GM21786 (cell line): ENCODE measurements around the gene THOC1.

Source experiments
- ATAC-seq: cut with Tn5 transposase; IDR thresholded peaks from one replicate; pipeline ENCODE4 v1.9.1; 2021; ENCODE audit not compliant: unreplicated experiment

Gene THOC1

DNA sequence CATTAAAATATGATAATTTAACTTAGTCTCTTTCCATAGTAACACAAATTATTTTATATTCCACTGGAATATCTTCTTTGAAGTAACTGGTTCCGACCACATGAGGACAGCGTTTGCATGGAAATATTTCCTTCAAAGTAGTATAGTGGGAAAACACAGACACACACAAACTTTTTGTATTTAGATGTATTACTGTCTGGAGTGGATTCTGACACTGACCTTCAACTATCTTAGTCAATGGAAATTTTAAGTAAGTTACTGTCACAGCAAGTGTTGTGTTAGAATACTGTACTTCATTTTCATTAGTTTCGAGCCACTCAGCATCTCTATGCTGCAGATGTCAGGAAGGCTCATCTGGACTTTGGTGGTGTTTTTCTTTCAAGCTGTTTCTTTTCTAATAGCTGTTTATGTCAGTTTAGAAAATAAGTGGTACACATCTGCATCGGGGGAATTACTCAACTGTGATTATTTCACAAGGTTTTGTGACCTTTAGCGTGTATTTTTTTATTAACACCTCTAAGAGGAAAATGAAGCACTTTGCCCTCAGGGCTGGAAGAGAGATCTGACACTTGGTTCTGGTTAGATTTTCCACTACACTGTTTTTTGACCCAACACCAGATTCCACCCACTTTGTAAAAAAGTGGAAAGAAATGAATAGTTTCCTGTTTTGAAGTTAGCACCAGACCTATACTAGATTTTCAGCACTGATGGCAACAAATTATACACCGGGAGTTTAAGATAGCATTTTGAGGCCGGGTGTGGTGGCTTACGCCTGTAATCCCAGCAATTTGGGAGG is 18.9 kb upstream of the THOC1 start:
- ATAC-seq: no peak

DNA sequence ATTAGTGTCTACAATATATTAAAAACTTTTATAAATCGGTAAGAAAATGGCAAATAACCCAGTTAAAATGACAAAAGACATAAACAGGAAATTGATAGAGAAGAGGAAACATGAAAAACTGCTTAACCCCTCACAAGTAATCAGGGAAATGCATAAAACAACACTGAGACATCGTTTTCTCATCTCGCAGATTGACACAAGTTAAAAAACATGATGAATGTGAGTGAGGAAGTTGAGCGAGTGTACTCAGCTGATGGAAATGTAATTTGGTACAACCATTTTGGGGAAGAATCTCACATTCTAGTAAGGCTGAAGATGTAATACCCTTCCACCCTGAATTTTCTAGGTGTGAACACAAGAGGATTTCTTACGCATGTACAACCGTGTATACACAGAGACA is 18.0 kb upstream of the THOC1 start:
- ATAC-seq: no peak

DNA sequence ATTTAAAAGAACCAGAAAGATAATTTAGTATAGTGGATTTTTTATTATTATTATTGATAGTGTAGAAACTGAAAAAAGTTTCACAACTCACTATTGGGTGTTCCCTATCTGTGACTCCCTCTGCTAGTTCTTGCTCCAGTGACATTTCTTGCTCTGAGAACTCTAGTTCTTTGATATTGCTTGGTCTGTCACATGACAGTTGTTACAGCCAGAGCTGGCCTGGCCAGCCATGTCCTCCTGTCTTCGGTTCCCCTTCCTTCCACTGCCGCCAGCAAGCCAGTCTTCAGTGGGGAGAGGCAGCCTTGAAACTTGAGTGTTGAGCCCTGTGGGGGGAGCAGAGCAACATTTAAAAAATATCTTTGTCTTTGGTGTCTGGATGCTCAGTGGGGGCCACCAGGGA is 7.6 kb upstream of the THOC1 start:
- ATAC-seq: no peak

DNA sequence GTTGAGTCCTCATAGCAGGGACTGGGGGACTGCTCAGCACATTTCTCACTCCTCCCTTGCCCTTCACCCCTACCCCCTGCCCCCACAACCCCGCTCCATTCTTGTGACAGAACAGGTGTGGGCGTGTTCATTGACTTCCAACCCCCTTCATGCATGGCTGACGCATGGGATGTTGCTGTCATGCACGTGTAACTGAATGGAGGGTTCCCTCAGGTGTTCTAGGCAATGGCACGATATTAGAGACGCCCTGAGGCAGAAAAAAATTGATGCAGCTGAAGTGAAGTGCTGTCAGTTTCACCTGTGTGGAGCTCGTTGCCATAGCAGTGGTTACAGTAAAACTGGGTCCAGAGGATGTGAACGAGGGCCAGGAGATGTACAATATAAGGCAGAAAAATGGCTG is 6.5 kb upstream of the THOC1 start:
- no peak for ATAC-seq

DNA sequence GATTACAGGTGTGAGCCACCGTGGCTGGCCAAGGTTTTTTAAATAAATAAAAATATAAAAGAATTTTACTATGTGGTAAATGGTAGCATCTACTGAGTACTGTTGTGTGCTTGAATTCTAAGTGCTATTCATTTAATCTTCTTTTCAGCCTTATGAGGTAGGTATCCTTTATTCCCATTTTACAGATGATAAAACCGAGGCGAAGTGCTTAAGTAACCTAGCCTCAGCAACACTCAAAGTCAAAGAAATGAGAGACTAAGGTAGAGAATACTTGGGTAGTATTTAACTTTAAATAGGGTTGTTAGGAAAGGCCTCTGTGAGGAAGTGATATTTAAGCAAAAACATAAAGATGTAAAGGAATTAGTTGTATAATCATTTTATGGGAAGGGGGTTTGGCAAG is 5.7 kb upstream of the THOC1 start:
- no peak for ATAC-seq

DNA sequence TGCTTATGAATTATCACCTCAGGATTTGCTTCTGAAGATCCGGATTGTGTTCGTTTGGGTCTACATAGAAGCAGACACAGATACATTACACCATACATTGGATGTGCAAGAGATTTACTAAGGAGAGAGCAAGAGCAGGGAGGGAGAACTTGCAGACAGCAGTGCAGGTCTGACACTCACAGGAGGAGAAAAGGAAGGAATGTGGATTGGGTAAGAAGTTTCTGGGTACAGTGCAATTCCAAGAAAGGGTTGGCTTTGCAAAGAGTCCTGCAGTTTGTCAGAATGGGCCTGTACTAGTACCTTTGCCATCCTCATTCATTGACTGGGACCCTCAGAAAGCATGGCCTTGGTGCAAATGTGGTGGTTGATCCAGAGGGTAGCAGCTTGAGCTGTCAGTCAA is 4.8 kb upstream of the THOC1 start:
- ATAC-seq: no peak

DNA sequence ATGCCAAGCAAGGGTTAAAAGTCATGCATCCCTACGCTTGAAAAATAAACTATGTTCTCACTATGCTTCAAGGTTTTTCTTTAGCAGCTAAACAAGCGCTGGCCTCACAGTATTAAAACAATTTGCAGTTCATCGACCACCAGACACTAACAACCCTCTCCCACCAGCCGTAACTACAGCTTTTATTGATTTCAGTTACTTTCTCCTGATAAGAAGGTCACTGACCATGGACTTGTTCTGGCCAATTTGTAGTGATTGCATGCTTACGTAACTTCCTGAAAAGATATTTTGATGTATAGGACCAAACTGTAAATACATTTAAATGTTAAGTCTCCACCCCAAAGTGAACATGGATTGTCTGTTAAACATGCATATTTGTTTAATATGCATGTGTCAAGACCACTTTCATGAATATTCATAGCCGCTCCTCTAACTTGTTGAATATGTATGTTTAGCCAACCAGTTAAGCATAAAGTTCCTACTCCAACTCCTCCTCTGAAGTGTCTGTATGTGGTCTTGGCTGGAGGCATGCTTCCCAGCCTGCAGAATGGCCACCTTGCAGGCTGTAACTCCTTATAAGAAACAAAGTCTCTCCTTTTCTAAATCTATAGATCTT is 1.7 kb upstream of the THOC1 start:
- ATAC-seq: no peak

DNA sequence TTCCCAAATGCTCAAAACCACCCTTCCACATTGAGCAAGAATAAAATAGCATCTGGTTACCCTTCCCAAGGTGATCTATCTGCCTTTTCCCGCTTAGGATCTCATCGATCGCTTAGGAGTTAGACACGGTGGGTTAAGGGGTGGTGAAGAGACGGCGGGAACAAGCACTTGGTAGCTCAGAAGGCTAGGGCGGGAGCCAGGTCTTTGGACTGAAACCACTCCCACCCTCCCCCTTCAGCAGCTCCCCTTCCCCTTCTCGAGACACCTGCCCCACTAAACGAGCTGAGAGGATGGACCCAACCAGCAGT is 513 bp downstream of the THOC1 start:
- no peak for ATAC-seq

DNA sequence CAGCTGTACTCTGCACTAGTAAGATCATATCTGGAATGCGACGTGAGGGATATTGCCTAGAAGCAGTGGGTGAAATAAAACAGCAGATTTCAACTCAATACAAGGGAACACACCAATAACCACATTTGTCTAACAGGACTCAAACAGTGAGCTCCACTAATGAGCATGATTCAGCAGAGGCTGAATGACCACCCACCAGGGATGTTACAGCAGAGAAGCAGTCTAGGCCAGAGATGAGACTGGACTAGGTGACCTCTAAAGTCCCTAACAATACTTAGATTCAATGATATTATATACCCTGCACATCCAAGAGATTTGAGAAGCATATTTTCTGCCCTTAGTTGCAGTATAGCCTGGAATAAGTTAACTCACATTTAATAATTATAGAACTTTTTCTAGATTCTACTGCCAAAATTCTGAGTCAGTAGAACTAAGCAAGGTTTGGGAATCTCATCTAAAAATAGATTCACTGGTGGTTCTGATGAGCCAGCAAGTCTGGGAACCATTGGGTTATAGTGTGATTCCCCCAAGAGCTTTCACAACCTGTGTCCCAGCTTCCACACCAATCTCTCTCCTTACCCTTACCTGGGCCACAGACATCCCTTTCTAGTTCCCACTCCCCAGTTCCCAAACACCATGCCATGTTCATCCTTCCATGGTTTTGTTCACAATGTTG is 6.3 kb downstream of the THOC1 start:
- no peak for ATAC-seq

DNA sequence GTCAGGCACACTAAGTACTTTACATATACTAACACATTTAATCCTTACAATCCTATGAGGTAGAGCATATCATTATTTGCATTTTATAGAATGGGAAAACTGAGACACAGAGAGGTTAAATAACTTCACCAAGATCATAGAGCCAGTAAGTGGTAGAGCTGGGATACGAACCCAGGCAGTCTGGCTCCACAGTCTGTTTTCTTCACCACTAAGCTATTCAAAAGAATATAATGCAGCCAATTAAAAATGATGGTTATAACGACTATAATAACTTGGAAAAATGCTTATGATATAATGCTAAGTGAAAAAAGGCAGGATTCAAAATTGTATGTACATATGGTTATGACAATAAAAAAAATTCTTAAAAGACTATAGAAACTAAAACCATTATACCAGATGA is 7.3 kb downstream of the THOC1 start:
- ATAC-seq: no peak

DNA sequence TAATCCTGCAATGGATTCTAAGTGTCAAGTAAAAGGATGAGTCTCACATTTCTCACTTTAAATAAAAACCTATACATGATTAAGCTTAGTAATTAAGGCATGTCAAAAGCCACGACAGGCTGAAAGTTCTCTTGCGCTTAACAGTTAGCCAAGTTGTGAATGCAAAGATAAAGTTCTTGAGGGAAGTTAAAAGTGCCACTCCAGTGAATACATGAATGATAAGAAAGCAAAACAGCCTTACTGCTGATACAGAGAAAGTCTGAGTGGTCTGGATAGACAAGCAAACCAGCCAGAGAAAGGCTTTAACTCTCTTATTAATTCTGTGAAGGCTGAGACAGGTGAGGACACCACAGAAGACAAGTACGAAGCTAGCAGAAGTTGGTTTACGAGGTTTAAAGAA is 12.7 kb downstream of the THOC1 start:
- ATAC-seq: no peak

DNA sequence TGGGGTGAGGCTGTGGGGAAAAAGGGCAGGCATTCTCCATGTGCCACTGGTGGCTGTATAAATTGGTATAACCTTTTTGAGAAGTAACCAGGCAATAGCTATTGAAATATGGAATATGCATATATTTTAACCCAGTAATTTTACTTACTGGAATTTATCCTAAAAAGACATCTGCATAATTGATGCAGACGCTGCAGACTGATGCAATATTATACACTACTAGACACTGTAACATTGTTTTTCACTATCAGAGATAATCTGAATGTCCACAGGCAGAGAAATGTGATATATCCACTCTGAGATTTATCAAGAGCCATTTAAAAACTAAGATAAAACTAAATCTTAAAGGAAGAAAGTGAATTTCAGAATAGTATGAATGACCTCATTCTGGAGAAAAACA is 14.7 kb downstream of the THOC1 start:
- ATAC-seq: no peak

DNA sequence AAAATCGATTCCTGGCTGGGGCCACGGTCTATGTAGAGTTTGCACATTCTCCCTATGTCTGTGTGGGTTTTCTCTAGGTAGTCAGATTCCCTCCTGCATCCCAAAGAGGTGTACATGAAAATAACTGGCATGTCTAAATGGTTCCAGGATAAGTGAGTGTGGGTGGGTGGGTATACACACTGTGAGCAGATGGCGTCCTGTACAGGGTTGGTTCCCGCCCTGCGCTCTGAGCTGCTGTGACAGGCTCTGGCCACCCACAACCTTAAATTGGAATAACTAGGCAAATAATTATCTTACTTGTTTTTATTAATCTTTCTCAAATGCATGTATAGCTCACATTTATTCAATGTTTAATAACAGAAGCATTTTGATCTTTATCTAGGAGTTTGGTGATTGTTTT is 16.3 kb downstream of the THOC1 start:
- ATAC-seq: no peak

DNA sequence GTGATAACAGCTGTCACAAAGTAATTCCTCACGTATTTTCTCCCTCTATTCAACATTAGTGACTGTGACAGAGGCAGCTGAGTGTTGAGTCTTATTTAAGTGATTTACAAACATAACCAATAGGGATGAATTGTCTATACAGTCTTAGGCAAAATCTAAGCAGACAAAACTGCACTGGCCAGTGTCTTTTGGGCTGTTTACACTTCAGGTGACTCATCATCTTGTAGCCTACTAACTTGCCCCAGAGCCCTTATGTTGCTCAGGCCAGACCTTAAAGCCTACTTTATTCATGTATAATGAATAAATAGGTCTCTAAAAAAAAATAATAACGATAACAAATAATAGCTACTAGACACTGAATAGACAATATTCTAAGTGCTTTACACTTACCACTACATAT is 17.2 kb downstream of the THOC1 start:
- ATAC-seq: no peak

DNA sequence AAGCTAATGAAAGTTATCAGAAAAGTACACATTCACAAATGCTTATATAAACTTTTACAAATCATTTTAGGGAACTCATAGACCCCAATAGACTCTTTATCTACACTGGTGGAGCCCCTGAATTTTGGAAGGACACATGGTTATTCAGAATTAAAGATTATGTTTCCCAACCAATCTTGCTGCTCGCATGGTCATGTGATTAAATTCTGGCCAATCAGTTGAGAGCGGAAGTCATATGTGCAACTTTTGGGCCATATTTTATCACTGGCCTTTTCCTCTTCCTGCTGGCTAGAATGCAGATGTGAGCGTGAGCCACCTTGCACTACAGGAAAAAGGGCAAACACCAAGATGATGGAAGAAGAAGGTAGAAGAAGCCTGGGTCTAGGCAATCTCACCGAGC is 19.8 kb downstream of the THOC1 start:
- ATAC-seq: no peak

DNA sequence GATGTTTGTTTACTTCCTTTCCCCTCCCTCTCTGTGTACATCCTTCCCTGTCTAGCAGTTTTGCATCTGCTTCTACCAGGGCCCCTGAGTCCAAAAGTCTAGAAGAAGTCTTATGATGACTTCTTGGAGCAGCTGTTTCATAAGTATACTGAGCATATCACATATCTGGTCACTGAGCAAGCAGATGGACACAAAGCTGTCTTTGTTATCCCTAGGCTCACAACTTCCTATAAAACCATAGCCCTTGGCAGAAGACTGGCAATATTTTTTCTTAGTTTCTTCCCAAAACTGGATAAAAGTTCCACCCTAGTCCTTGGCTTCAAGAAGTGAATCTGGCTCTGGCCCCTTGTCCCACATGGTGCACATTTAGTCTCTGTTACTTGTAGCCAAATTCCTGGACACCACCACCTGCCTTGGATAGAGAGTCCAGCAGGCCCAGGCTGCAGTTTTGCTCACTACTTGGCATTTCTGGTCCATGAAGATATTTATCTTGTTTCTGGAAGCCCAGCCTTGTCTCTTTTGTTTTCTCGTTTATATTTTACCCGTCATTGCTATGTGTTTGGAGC is 22.5 kb downstream of the THOC1 start:
- no peak for ATAC-seq

DNA sequence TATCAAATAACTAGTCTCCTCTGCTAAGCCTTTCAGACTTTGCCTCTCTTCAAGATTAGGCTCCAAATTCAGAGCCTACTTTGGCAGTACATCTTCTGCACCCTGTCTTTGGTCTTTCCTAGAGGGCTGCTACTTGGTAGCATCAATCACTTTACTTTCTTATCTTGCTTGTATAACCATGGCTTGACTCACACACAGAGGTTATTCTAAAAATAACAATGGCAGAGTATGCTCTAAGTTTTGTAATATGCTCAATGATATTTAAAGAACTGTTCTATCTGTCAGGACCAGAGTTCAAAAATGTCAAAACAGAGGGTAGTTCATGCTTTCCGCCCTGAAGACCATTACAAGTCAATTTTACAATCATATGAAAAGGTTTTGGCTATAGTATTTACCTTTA is 27.7 kb downstream of the THOC1 start:
- no peak for ATAC-seq

DNA sequence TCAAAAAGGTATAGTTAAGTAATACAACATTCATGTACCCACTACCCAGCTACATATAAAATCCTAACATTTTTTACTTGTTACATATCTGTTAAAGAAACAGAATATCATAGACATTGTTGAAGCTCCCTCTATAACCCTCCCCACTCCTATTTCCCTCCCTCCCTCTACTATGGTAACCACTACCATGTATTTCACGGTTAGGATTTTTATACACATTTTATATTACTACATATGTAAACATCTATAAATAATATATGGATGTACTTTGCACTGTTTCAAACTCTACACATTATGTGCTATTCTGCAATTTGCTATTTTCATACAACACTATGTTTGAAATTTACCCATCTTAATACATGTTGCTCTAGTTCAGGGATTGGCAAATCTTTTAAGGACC is 36.3 kb downstream of the THOC1 start:
- no peak for ATAC-seq

DNA sequence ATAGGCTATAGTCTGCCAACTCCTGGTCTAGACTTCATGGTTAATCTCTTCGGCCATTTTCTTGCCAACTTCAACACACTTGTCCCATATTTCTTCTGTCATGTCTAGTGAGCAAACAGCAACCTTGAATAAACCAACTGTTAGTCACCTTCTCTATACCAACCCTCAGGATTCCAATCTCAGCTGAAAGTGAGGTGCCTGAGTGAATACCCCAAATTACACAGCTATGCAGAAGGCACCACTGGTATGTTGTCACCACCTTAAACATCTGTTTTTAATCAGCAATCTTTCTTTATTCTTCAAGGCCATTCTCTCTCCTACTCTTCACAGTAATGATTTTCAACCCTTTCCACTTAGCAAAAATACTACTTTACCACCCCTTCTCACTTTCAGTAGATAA is 39.3 kb downstream of the THOC1 start:
- no peak for ATAC-seq

DNA sequence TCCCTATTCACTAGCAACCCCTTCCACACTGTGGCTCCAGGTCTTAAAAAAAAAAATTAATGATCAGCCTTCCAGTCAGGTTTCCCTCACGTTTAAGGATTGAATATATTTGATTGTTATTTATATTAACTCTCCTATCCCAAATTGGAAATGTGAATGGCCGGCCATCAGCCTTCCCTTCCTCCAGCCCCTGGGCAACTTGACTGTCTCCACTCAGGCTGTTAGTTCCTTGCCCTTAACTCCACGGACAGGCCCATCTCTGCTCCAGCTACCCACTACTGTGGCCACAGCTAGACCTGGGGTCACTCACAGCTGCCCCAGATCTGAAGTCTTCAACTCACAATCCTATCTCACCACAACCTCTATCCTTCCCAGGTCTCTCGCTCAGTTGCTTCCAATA is 39.9 kb downstream of the THOC1 start:
- no peak for ATAC-seq

DNA sequence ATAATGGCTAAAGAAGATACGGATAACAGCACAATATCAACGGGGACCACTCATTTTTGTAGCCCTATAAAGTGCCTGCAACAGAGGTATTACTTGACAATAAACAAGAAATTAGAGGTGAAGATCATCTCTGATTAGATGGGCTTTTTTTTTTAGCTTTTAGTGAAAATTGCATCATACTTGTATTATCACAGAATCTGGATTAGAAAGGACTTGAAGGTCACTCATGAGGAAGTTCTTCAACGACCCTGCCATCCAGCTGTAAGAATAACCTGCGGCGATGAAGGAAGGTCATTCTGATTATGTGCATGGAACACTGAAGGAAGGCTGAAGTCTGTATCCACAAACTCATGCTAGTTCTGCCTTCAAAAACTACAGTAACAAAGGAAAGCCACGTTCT is 40.5 kb downstream of the THOC1 start:
- ATAC-seq: no peak

DNA sequence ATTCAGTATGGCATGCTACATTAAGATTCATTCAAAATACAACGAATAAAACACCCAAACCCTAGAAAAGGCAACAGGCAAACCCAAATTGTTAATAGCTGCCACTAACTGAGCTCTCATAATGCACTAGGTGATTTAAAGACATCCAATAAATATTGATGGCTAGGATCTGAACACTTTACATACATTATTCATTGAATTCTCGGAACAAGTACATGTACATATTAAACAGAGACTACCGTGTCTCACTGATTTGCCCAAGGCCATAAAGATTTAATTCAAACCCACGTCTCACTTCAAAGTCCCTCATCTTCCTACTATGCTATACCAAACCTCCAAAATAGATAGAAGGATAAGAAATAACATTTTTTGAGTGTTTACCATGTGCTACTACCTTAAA is 42.1 kb downstream of the THOC1 start:
- no peak for ATAC-seq
